ENCODE measurements around the gene ZNF138.

ZNF138 gene

DNA sequence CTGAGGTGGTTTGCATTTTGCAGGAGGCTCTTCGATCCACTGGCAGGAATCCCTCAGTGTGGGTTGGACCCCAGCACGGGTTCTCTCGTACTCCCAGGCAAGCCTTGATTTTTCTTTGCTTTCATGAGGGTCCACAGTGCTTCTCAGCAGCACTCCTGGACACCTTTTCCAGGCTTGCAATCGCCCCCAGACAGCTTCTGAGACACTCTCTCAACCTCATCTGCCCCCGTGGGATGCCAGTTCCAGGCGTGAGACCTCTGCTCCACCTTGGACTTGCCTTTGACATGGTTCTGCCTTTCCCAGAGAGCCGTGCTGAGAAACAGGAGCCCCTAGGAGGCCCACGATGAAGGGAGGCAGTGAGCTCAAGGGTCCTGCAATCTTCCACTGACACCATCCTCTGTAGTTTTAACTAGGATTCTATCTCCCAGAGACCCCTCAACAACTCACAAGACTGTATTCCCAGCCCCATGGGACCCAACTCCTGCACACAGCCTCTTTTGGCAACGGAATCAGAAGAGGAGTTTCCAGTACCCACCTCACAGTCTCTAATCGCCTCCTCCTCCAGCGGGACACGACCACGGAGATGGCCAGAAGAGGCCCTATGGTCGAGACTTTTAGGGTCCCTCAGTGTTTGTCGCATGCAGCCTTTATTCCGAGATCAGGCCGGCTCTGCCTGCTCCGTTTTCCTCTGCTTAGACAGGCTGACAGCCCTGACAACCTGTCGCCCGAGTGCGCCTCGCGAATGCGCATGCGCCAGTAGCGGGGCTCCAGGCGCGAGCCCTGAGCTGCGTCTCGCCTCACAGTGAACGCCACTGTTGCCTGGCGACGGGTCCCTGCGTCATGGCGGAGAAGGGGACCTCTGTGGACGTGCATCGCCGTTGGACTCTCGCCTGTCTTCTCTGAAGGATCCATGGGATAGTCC is 82.8 kb downstream of the ZNF138 start:
- DNase-seq = peak; percentile 55

DNA sequence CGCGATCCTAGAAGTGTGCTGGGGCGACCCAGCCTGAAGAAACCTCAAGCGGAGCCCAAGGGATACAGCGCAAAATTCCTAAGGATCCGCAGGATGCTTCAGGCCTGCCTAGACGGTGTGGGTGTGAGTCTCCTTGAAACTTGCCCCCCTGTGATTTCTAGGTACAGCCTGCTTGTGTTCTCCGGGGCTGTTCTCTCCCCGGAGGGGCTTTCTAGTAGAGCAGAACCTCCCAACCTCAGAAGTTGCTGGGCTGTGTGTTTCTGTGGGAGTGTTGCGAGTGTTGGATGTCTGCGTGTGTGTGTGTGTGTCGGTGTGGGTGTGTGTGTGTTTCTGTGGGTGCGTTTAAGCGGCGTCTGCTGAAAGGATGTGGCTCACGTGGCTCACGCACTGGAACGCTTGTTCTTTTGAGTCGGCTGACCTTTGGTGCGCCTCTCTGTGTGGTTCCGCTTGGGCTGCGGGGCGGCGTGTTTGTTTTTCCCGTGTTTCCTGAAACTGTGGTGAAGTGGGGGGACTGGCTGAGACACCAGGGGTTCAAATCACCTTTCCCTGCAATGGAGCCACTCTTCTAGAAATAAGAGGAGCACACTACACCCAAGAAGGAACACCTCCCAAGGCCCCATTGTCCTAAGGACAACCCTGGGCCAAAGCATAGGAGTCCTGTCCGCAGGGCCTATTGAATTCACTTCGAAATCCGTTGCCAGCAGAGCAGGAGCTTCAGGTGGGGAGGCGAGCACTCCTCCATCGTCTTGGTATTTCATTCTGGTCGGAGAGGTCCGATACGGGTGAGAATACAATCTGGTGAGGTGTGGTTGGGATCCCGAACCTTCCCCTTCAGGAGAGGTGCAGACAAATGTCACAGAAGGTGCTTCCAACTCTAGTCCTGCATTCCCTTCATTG is 83.7 kb downstream of the ZNF138 start:
- no peak for DNase-seq

DNA sequence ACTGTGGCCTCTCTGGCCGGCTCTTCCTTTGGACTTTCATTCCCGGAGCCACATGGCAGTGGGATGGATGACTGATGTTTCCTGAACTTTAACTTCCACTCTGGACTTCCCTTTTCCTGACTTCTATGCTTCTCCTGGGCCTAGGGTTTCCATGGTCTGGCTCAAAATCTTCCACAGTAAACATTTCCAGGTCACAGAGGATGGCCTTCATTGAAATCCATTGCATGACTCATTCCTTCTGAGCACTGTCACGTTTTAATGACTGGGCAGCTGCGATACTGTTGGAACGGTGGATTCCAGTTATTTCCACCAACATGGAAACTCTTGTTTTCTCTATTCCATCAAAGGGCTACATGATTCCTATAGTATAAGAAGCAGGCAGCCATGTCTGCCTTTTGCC is 84.5 kb downstream of the ZNF138 start:
- no peak for DNase-seq

DNA sequence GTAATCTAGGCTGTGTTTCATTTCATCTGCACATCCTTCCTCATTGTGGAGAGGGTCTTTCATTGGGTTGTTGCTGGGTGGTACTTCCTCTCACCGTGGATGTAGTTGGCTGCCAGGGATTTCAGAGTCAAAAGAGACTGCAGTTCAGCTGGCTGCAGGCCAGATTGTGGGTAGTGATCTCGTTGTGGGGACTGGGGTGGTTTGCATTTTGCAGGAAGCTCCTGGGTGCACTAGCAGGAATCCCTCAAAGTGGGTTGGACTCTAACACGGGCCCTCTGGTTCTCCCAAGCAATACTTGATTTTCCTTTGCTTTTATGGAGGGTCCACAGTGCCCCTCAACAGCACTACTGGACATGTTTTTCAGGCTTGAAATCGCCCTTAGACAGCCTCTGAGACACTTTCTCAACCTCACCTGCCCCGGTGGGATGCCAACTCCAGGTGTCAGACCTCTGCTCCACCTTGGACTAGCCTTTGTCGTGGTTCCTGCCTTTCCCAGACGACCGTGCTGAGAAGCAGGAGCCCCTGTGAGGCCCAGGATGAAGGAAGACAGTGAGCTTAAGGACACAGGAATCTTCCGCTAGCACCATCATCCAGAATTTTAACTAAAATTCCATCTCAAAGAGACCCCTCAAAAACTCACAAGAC is 85.0 kb downstream of the ZNF138 start:
- DNase-seq = no peak

DNA sequence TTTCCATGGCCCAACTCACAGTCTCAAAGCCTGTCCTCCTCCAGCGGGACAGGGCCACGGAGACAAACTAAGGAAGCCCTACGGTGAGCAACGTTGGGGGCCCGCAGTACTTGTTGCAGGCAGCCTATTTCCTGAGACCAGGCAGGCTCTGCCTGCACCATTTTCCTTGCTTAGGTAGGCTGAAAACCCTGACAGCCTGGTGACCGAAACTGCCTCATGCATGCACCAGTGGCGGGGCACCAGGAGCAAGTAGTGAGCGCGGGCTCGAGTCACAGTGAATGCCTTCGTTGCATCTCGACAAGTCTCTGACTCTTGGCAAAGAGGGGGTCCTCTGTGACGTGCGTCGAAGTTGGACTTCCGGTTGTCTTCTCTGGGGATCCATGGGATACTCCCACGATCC is 85.6 kb downstream of the ZNF138 start:
- no peak for DNase-seq

DNA sequence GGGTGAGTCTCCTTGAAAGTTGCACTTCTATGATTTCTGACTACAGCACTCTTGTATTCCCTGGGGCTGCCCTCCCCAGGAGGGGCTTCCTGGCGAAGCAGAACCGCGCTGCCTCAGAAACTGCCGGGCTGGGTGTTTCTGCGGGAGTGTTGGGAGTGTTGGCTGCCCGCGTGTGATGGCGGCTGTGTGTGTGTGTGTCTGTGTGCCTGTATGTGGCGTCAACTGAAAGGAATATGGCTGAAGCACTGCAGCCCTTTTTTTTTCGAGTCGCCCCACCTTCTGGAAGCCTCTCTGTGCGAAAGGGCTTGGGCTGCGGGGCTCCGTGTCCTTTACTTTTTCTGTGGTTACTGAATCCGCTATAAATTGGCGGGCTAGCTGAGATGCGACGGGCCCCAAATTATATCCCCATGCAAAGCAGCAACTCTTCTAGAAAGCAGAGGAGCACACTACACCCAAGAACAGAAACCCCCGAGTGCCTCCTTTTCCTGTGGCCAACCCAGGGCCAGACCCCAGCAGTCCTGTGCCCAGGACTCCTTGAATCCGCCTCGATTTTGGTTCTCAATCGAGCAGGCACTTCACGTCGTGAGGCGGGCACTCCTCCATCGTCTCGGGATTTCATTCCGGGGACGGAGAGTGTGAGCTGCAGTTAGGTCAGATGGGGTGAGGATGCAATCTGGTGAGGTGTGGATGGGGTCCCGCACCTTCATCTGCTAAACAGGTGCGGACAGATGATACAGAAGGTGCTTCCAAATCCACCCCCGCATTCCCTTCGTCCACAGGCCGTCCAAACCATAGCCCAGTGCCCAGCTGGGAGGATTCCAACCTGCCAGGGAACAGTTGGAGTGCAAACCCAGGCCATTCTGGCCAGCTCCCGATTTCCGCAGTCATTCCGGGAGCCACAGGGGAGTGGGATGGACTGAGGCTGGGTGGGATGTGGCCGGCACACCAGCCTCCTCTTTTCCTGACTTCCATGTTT is 86.4 kb downstream of the ZNF138 start:
- no peak for DNase-seq

DNA sequence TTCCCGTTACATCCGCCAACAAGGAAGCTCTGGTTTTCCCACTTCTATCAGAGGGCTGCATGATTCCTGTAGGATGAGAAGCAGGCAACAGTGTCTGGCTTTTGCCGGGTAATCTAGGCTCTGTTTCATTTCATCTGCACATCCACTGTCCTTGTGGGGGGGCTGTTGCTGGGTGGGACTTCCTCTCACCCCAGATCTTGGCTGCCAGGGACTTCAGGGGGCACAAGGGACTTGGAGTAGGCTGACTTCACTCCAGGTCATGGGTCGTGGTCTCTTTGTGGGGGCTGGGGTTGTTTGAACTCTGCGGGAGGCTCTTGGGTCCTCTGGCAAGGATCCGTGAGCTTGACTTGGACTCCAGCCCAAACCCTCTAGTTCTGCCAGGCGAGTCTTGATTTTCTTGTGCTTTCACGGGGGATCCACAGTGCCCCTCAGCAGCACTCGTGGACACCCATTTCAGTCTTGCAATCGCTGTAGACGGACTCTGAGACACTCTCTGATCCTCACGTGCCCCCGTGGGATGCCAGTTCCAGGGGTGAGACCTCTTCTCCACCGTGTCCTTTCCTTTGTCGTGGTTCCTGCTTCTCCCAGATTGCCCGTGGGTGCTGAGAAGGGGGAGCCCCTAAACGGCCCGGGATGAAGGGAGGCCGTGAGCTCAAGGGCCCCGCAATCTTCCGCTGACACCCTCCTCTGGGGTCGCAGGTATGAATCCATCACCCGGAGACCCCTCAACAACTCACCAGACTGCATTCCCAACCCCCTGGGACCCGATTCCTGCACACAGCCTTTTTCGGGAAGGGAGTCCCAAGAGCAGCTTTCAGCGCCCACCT is 87.4 kb downstream of the ZNF138 start:
- DNase-seq = no peak

DNA sequence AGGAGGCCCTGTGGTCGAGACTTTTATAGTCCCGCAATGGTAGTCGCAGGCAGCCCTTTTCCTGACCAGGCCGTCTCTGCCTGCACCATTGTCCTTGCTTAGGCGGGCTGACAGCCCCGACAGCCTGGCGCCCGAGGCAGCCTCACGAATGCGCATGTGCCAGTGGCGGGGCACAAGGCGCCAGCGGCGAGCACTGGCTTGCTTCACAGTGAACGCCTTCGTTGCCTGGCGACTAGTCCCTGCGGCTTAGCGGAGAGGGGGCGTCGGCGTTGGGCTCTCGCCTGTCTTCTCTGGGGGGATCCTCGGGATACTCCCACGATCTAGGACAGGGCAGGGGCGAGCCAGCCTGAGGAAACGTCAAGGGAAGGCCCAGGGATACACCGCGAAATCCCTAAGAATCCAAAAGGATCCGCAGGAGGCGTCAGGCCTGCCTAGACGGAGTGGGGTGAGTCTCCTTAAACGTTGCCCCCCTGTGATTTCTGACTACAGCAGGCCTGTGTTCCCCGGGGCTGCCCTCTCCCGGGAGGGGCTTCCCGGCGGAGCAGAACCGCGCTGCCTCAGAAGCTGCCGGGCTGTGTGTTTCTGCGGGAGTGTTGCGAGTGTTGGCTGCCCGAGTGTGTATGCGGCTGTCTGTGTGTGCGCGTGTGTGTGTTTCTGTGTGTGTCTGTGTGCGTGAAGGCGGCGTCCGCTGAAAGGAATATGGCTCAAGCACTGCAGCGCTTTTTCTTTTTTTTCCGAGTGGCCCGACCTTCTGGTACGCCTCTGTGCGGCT is 88.3 kb downstream of the ZNF138 start:
- no peak for DNase-seq
